ENCODE results near the gene IQUB. TPM values are rescaled to one million over a fixed set of nuclear protein-coding genes. Genes with fewer than 3 reads are reported as not detected.
"Not testable (repeated sequence)": the region's sequence is repeated elsewhere in the genome, so short reads cannot be mapped to it uniquely, and the experiment has no call there.

IQUB gene
- total RNA-seq, 1 donor from 2014 or later, result 2.0 TPM

- Mint-ChIP-seq H3K4me1 (ENCODE audit: low read depth) (peaks cover 5% of the 10 kb centered on the region), H3K27ac (no peak overlapping the region), H3K36me3 (ENCODE audit: insufficient read depth) (peaks cover 9% of the 10 kb centered on the region), H3K27me3 (no peaks in the 10 kb centered on the region), H3K4me3 (ENCODE audit: low read depth) (no peak overlapping the region), H3K9me3 (ENCODE audit: low read depth) (no peaks in the 10 kb centered on the region)
- no peak for TF ChIP-seq CTCF (IDR thresholded peaks at IDR 0.05; ENCODE audit: unreplicated experiment)
- no peak for DNase-seq (ENCODE audit: low spot score, unreplicated experiment)
Measured at GRCh38 chr7:123555484-123555883, 21.1 kb upstream of the IQUB start.

- Mint-ChIP-seq H3K4me3 (ENCODE audit: low read depth) (no peak overlapping the region), H3K27ac (no peak overlapping the region), H3K4me1 (ENCODE audit: low read depth) (peaks cover 4% of the 10 kb centered on the region), H3K9me3 (ENCODE audit: low read depth) (no peaks in the 10 kb centered on the region), H3K27me3 (no peaks in the 10 kb centered on the region), H3K36me3 (ENCODE audit: insufficient read depth) (peaks cover 18% of the 10 kb centered on the region)
- no peak for DNase-seq (ENCODE audit: low spot score, unreplicated experiment)
- no peak for TF ChIP-seq CTCF (IDR thresholded peaks at IDR 0.05; ENCODE audit: unreplicated experiment)
Measured at GRCh38 chr7:123553159-123553558, 18.8 kb upstream of the IQUB start.

GRCh38 chr7:123552641-123553040, 18.2 kb upstream of the IQUB start:
- Mint-ChIP-seq H3K4me3 (ENCODE audit: low read depth) (no peak overlapping the region), H3K9me3 (ENCODE audit: low read depth) (no peaks in the 10 kb centered on the region), H3K4me1 (ENCODE audit: low read depth) (peaks cover 4% of the 10 kb centered on the region)

GRCh38 chr7:123552134-123552533, 17.7 kb upstream of the IQUB start:
- peaks cover 18% of the 10 kb centered on the region for H3K36me3 Mint-ChIP-seq (ENCODE audit: insufficient read depth)
- DNase-seq (ENCODE audit: low spot score, unreplicated experiment); H3K27me3 Mint-ChIP-seq; H3K27ac Mint-ChIP-seq; H3K4me3 Mint-ChIP-seq (ENCODE audit: low read depth); H3K9me3 Mint-ChIP-seq (ENCODE audit: low read depth); H3K4me1 Mint-ChIP-seq (ENCODE audit: low read depth): not testable (repeated sequence)

More at GRCh38 chr7:123552641-123553040, 18.2 kb upstream of the IQUB start:
- TF ChIP-seq CTCF (IDR thresholded peaks at IDR 0.05; ENCODE audit: unreplicated experiment), result no peak
- Mint-ChIP-seq H3K27ac (no peak overlapping the region), H3K36me3 (ENCODE audit: insufficient read depth) (peaks cover 18% of the 10 kb centered on the region), H3K27me3 (no peaks in the 10 kb centered on the region)
- no peak for DNase-seq (ENCODE audit: low spot score, unreplicated experiment)

- no peaks in the 10 kb centered on the region for H3K9me3 Mint-ChIP-seq (ENCODE audit: low read depth)
- no peaks in the 10 kb centered on the region for H3K27me3 Mint-ChIP-seq
- no peak for DNase-seq (ENCODE audit: low spot score, unreplicated experiment)
- H3K4me1 Mint-ChIP-seq (ENCODE audit: low read depth), result peaks cover 4% of the 10 kb centered on the region
- H3K36me3 Mint-ChIP-seq (ENCODE audit: insufficient read depth), result peaks cover 18% of the 10 kb centered on the region
- no peak overlapping the region for H3K4me3 Mint-ChIP-seq (ENCODE audit: low read depth)
- TF ChIP-seq CTCF (IDR thresholded peaks at IDR 0.05; ENCODE audit: unreplicated experiment), result no peak
- H3K27ac Mint-ChIP-seq, result no peak overlapping the region
Measured at GRCh38 chr7:123548406-123548805, 14.0 kb upstream of the IQUB start.

GRCh38 chr7:123539871-123540270, 5.5 kb upstream of the IQUB start:
- Mint-ChIP-seq H3K9me3 (ENCODE audit: low read depth) (no peaks in the 10 kb centered on the region), H3K4me1 (ENCODE audit: low read depth) (no peaks in the 10 kb centered on the region), H3K27me3 (no peaks in the 10 kb centered on the region), H3K27ac (no peak overlapping the region), H3K36me3 (ENCODE audit: insufficient read depth) (no peaks in the 10 kb centered on the region), H3K4me3 (ENCODE audit: low read depth) (no peak overlapping the region)
- no peak for TF ChIP-seq CTCF (IDR thresholded peaks at IDR 0.05; ENCODE audit: unreplicated experiment)
- DNase-seq (ENCODE audit: low spot score, unreplicated experiment), result no peak

All from progenitor cell of endocrine pancreas (in vitro differentiated cells).